ENCODE measurements around the gene ELAVL1.

The ELAVL1 gene

GRCh38 chr19:8020681-8021080 is 15.2 kb upstream of the ELAVL1 start:
- DNase-seq: no peak

- no peak for DNase-seq
These were observed 12.4 kb upstream of the ELAVL1 start for GRCh38 chr19:8017808-8018207.

- no peak for DNase-seq
These were observed 523 bp downstream of the ELAVL1 start for GRCh38 chr19:8004723-8005513.

- no peak for DNase-seq
These were observed 1.4 kb downstream of the ELAVL1 start for GRCh38 chr19:8004001-8004400.

GRCh38 chr19:8001995-8002849 is 3.2 kb downstream of the ELAVL1 start:
- DNase-seq: no peak

- DNase-seq: no peak
These were observed 3.8 kb downstream of the ELAVL1 start for GRCh38 chr19:8001651-8001994.

- DNase-seq: no peak
These were observed 5.0 kb downstream of the ELAVL1 start for GRCh38 chr19:8000298-8001038.

GRCh38 chr19:7999376-7999775 is 6.1 kb downstream of the ELAVL1 start:
- DNase-seq: no peak

GRCh38 chr19:7997809-7998480 is 7.5 kb downstream of the ELAVL1 start:
- no peak for DNase-seq

GRCh38 chr19:7996883-7997282 is 8.6 kb downstream of the ELAVL1 start:
- DNase-seq: no peak

GRCh38 chr19:7995810-7996158 is 9.7 kb downstream of the ELAVL1 start:
- no peak for DNase-seq

GRCh38 chr19:7994928-7995809 is 10.3 kb downstream of the ELAVL1 start:
- no peak for DNase-seq

- DNase-seq: no peak
These were observed 11.3 kb downstream of the ELAVL1 start for GRCh38 chr19:7994114-7994513.

GRCh38 chr19:7993560-7993959 is 11.9 kb downstream of the ELAVL1 start:
- no peak for DNase-seq

GRCh38 chr19:7992575-7992974 is 12.9 kb downstream of the ELAVL1 start:
- no peak for DNase-seq

- DNase-seq: no peak
These were observed 16.3 kb downstream of the ELAVL1 start for GRCh38 chr19:7989071-7989575.

GRCh38 chr19:7988307-7988706 is 17.1 kb downstream of the ELAVL1 start:
- no peak for DNase-seq

- no peak for DNase-seq
These were observed 18.2 kb downstream of the ELAVL1 start for GRCh38 chr19:7987114-7987768.

- no peak for DNase-seq
These were observed 18.9 kb downstream of the ELAVL1 start for GRCh38 chr19:7986321-7987113.

- no peak for DNase-seq
These were observed 19.9 kb downstream of the ELAVL1 start for GRCh38 chr19:7985481-7985911.
